HL-60 (cell line): Measurements from ENCODE around the gene CLIC1.

Experiments used
- CTCF ChIP-seq: IDR thresholded peaks from one replicate; pipeline ENCODE4 v1.5.1; 2011; ENCODE audit warnings: low read length, control low read depth, inconsistent platforms; ENCODE audit not compliant: insufficient read depth
- POLR2AphosphoS5 ChIP-seq: IDR thresholded peaks from 2 replicates; pipeline ENCODE4 v1.6.1; 2012; ENCODE audit warnings: low read depth

GRCh38 chr6:31687860-31688693 is 48.3 kb downstream of the CLIC1 start:
- TF ChIP-seq CTCF, result no peak
- no peak for TF ChIP-seq POLR2AphosphoS5
